AG09319 (cell line): Measurements from ENCODE around the gene LRPPRC.

Source experiments
- DNase-seq: peaks from one replicate; pipeline ENCODE4 v3.0.0-alpha.2; 2010; ENCODE audit warnings: low read depth; ENCODE audit errors: extremely low read depth
- CTCF ChIP-seq: IDR thresholded peaks from 2 replicates; pipeline ENCODE4 v1.5.1; 2011; ENCODE audit warnings: low read depth, mild to moderate bottlenecking, inconsistent platforms, low read length, moderate library complexity

Gene LRPPRC

GRCh38 chr2:43838560-43839267, 157.1 kb downstream of the LRPPRC start, which contains the start of the genes ABCG5 and ABCG8:
TSS of gene ABCG5 (minus strand) at chr2:43838839. CDS start at chr2:43838679, 160 bp downstream.
TSS of gene ABCG8 (plus strand) at chr2:43838971. CDS start at chr2:43839054, 83 bp downstream.
- TF ChIP-seq CTCF: no peak
- no peak for DNase-seq

GRCh38 chr2:43837831-43838559, 157.8 kb downstream of the LRPPRC start:
- DNase-seq: no peak
- no peak for TF ChIP-seq CTCF

- DNase-seq: no peak
- no peak for TF ChIP-seq CTCF
Observed at GRCh38 chr2:43837033-43837432, 158.8 kb downstream of the LRPPRC start.
